Tibial nerve (tissue), 4 donors: ENCODE measurements around the gene TMEM234. TPM values are rescaled to one million over a fixed set of nuclear protein-coding genes. Genes with fewer than 3 reads are reported as not detected.

Source experiments
- DNase-seq, 2 donors: peaks; one replicate each; pipeline ENCODE4 v3.0.0-alpha.2; 2019; ENCODE audit warnings: low spot score in 2 of 2
- H3K27ac ChIP-seq, 4 donors: fragments of 200-600 bp; sonication (generic) in 3 of 4; one replicate each; pipeline ENCODE4 v1.5.1; 2017 to 2019; ENCODE audit warnings: mild to moderate bottlenecking in 1 of 4
- H3K27me3 ChIP-seq, 2 donors: fragments of 200-600 bp; sonication (generic) in 1 of 2; one replicate each; pipeline versions ENCODE4 v1.5.1 to v1.6.0; 2017 to 2019
- H3K36me3 ChIP-seq, 3 donors: fragments of 200-600 bp; sonication (generic); one replicate each; pipeline ENCODE4 v1.5.1; 2018 to 2019
- H3K4me1 ChIP-seq, 4 donors: fragments of 200-600 bp; sonication (generic) in 3 of 4; one replicate each; pipeline ENCODE4 v1.5.1; 2017 to 2019
- H3K4me3 ChIP-seq, 4 donors: fragments of 200-600 bp; sonication (generic) in 3 of 4; one replicate each; pipeline ENCODE4 v1.5.1; 2017 to 2019; ENCODE audit warnings: mild to moderate bottlenecking in 1 of 4, moderate library complexity in 1 of 4
- H3K9me3 ChIP-seq, 4 donors: fragments of 200-600 bp; sonication (generic) in 3 of 4; one replicate each; pipeline ENCODE4 v1.5.1; 2017 to 2019
- CTCF ChIP-seq, 5 experiments: fragments of 200-600 bp in 3 of 5; fragments of 450-650 bp in 2 of 5; sonication (generic) in 3 of 5; IDR thresholded peaks; one replicate each; pipeline ENCODE4 v1.5.1; 2016 to 2019; ENCODE audit warnings: antibody characterized with exemption in 5 of 5, mild to moderate bottlenecking in 3 of 5, moderate library complexity in 2 of 5
- EP300 ChIP-seq, 2 donors: sonication (generic); formaldehyde crosslinking; IDR thresholded peaks; one replicate each; pipeline ENCODE4 v1.6.1; 2017; ENCODE audit warnings: antibody characterized with exemption in 2 of 2, mild to moderate bottlenecking in 1 of 2
- POLR2A ChIP-seq, 2 donors: fragments of 450-650 bp; IDR thresholded peaks; one replicate each; pipeline ENCODE4 v1.6.1; 2017; ENCODE audit warnings: antibody characterized with exemption in 2 of 2, mild to moderate bottlenecking in 2 of 2, moderate library complexity in 2 of 2
- WGBS, 2 donors: methylation state at CpG; one replicate each; pipeline ENCODE4 v1.1.5; 2018; 5-methylcytosine and 5-hydroxymethylcytosine counted together
- total RNA-seq, 4 donors: library from RNA; depleted of rRNA; stranded (reverse); fragments of >200 nt; gene quantifications; one replicate each; pipeline ENCODE4 v1.1.0, GENCODE V29; 2016

TMEM234 gene
- total RNA-seq, 4 donors from 2014 or later, result 22.5 to 29.0 (median 26.3) TPM

- Histone ChIP-seq H3K4me3 (no peak overlapping the region), H3K9me3 (no peaks in the 10 kb centered on the region), H3K27me3 (no peaks in the 10 kb centered on the region), H3K4me1 (peaks cover 0 to 19% (median 7%) of the 10 kb centered on the region in 4 donors), H3K36me3 (peaks cover 12 to 70% (median 20%) of the 10 kb centered on the region in 3 donors), H3K27ac (no peak overlapping the region)
- DNase-seq, result no peak
- TF ChIP-seq CTCF (IDR thresholded peaks at IDR 0.05) (no peak), EP300 (IDR thresholded peaks at IDR 0.05) (no peak), POLR2A (IDR thresholded peaks at IDR 0.05) (no peak)
Observed at GRCh38 chr1:32195972-32196823, 26.0 kb downstream of the TMEM234 start.

GRCh38 chr1:32195531-32195930 lies 26.6 kb downstream of the TMEM234 start:
- no peaks in the 10 kb centered on the region for H3K9me3 ChIP-seq
- no peak overlapping the region for H3K4me3 ChIP-seq
- no peaks in the 10 kb centered on the region for H3K27me3 ChIP-seq
- 77 to 90% methylated on average over 3 of the region's 3 CpGs for WGBS, 2 donors
- peaks cover 0 to 14% (median 7%) of the 10 kb centered on the region in 4 donors for H3K4me1 ChIP-seq
- peaks cover 13 to 76% (median 22%) of the 10 kb centered on the region in 3 donors for H3K36me3 ChIP-seq
- no peak overlapping the region for H3K27ac ChIP-seq
- no peak for DNase-seq
- no peak for TF ChIP-seq EP300 (IDR thresholded peaks at IDR 0.05)

GRCh38 chr1:32194984-32195383 lies 27.2 kb downstream of the TMEM234 start:
- Histone ChIP-seq H3K27me3 (no peaks in the 10 kb centered on the region), H3K27ac (no peak overlapping the region), H3K4me1 (peaks cover 0 to 12% (median 6%) of the 10 kb centered on the region in 4 donors), H3K36me3 (peaks cover 18 to 82% (median 28%) of the 10 kb centered on the region in 3 donors), H3K4me3 (no peak overlapping the region), H3K9me3 (no peaks in the 10 kb centered on the region)
- no peak for DNase-seq
- no peak for TF ChIP-seq EP300 (IDR thresholded peaks at IDR 0.05)
- TF ChIP-seq CTCF (IDR thresholded peaks at IDR 0.05), result no peak
- no peak for TF ChIP-seq POLR2A (IDR thresholded peaks at IDR 0.05)
- WGBS, 2 donors, result 86% methylated on average over 5 to 6 of the region's 6 CpGs

- no peak overlapping the region for H3K27ac ChIP-seq
- no peaks in the 10 kb centered on the region for H3K9me3 ChIP-seq
- no peak overlapping the region for H3K4me3 ChIP-seq
- TF ChIP-seq CTCF (IDR thresholded peaks at IDR 0.05) (no peak), EP300 (IDR thresholded peaks at IDR 0.05) (no peak), POLR2A (IDR thresholded peaks at IDR 0.05) (no peak)
- no peaks in the 10 kb centered on the region for H3K4me1 ChIP-seq
- H3K27me3 ChIP-seq, result no peaks in the 10 kb centered on the region
- 80 to 89% methylated on average over 8 of the region's 8 CpGs for WGBS, 2 donors
- no peak for DNase-seq
- H3K36me3 ChIP-seq, result peaks cover 26 to 100% (median 44%) of the 10 kb centered on the region in 3 donors
Observed at GRCh38 chr1:32192220-32192948, 29.8 kb downstream of the TMEM234 start.

- Histone ChIP-seq H3K4me1 (peaks cover 0 to 32% (median 2%) of the 10 kb centered on the region in 4 donors), H3K9me3 (no peaks in the 10 kb centered on the region), H3K27ac (no peak overlapping the region), H3K36me3 (peaks cover 23 to 95% (median 24%) of the 10 kb centered on the region in 3 donors), H3K27me3 (no peaks in the 10 kb centered on the region), H3K4me3 (no peak overlapping the region)
- TF ChIP-seq EP300 (IDR thresholded peaks at IDR 0.05) (no peak), CTCF (IDR thresholded peaks at IDR 0.05) (no peak), POLR2A (IDR thresholded peaks at IDR 0.05) (no peak)
- no peak for DNase-seq
- 98 to 99% methylated on average over 9 of the region's 9 CpGs for WGBS, 2 donors
Observed at GRCh38 chr1:32187850-32188249, 34.3 kb downstream of the TMEM234 start.
